ENCODE data around the gene HEXD. TPM values are rescaled to one million over a fixed set of nuclear protein-coding genes. Genes with fewer than 3 reads are reported as not detected.

Gene HEXD
- polyA plus RNA-seq, 3 donors, result 8.9 to 61.5 (median 12.7) TPM

GRCh38 chr17:82412535-82413520 is 5.3 kb upstream of the HEXD start:
- 92% methylated on average over 18 of the region's 29 CpGs for WGBS (ENCODE audit: insufficient coverage)
- no peak overlapping the region for H2AFZ ChIP-seq (ENCODE audit: insufficient read depth, low read depth, low read length, poor library complexity, severe bottlenecking)
- Mint-ChIP-seq H3K27me3 (ENCODE audit: low read depth in 3 of 3) (peaks cover 0 to 4% (median 1%) of the 10 kb centered on the region in 3 donors), H3K4me3 (no peak overlapping the region), H3K27ac (peak overlapping the region in 1 of 7 donors; percentile 19), H3K9me3 (no peaks in the 10 kb centered on the region), H3K4me1 (peaks cover 17% of the 10 kb centered on the region), H3K36me3 (peaks cover 22 to 27% of the 10 kb centered on the region in 2 donors)
- intact Hi-C loops (cut with micrococcal nuclease), result loop anchor here (5.0 kb wide), 1 partner anchor 61 kb away; no protein-coding TSS in a partner anchor
- no peak overlapping the region for H3K9ac ChIP-seq (ENCODE audit: insufficient read depth, low read length, poor library complexity, severe bottlenecking)
- no peaks in the 10 kb centered on the region for H3K9me3 ChIP-seq (replicated peaks in 1 of 2; ENCODE audit: control insufficient read depth in 1 of 2, insufficient read depth in 1 of 2, low read length in 2 of 2)
- H4K20me1 ChIP-seq (ENCODE audit: insufficient read depth, low read length), result peaks cover 49% of the 10 kb centered on the region
- peaks cover 0 to 28% of the 10 kb centered on the region in 2 donors for H3K36me3 ChIP-seq (replicated peaks in 1 of 2; ENCODE audit: control insufficient read depth in 1 of 2, insufficient read depth in 2 of 2, low read length in 2 of 2)
- H3K4me1 ChIP-seq (ENCODE audit: control insufficient read depth in 1 of 2, insufficient read depth in 2 of 2, low read length in 2 of 2), result peaks cover 5 to 8% of the 10 kb centered on the region in 2 donors
- no peak for DNase-seq
- H3K27ac ChIP-seq (ENCODE audit: low read depth in 1 of 2, low read length in 2 of 2), result no peak overlapping the region
- H3K27me3 ChIP-seq (ENCODE audit: control insufficient read depth in 2 of 2, insufficient read depth in 2 of 2, low read length in 2 of 2), result no peaks in the 10 kb centered on the region
- TF ChIP-seq CTCF (IDR thresholded peaks at IDR 0.05), result no peak
- no peak overlapping the region for H3K4me2 ChIP-seq (replicated peaks; ENCODE audit: extremely low read depth, low read length, poor library complexity, severe bottlenecking)
- no peaks in the 10 kb centered on the region for H3K79me2 ChIP-seq (ENCODE audit: insufficient read depth, low read length)
- no peak overlapping the region for H3K4me3 ChIP-seq (replicated peaks in 1 of 3; ENCODE audit: low read depth in 2 of 3, low read length in 3 of 3)

GRCh38 chr17:82414548-82415281 is 3.4 kb upstream of the HEXD start:
- Mint-ChIP-seq H3K4me1 (peaks cover 20% of the 10 kb centered on the region), H3K27ac (no peak overlapping the region), H3K4me3 (peak overlapping the region in 1 of 2 donors; percentile 19), H3K9me3 (no peaks in the 10 kb centered on the region), H3K36me3 (peaks cover 15 to 16% of the 10 kb centered on the region in 2 donors), H3K27me3 (ENCODE audit: low read depth in 3 of 3) (peaks cover 0 to 1% (median 1%) of the 10 kb centered on the region in 3 donors)
- Histone ChIP-seq H3K27me3 (ENCODE audit: control insufficient read depth in 2 of 2, insufficient read depth in 2 of 2, low read length in 2 of 2) (no peaks in the 10 kb centered on the region), H3K79me2 (ENCODE audit: insufficient read depth, low read length) (peaks cover 11% of the 10 kb centered on the region), H3K4me3 (replicated peaks in 1 of 3; ENCODE audit: low read depth in 2 of 3, low read length in 3 of 3) (no peak overlapping the region), H3K4me2 (replicated peaks; ENCODE audit: extremely low read depth, low read length, poor library complexity, severe bottlenecking) (peak overlapping the region; percentile 50), H3K9ac (ENCODE audit: insufficient read depth, low read length, poor library complexity, severe bottlenecking) (no peak overlapping the region), H3K4me1 (ENCODE audit: control insufficient read depth in 1 of 2, insufficient read depth in 2 of 2, low read length in 2 of 2) (peaks cover 18 to 21% of the 10 kb centered on the region in 2 donors), H3K9me3 (replicated peaks in 1 of 2; ENCODE audit: control insufficient read depth in 1 of 2, insufficient read depth in 1 of 2, low read length in 2 of 2) (no peaks in the 10 kb centered on the region), H2AFZ (ENCODE audit: insufficient read depth, low read depth, low read length, poor library complexity, severe bottlenecking) (no peak overlapping the region), H4K20me1 (ENCODE audit: insufficient read depth, low read length) (peaks cover 56% of the 10 kb centered on the region), H3K36me3 (replicated peaks in 1 of 2; ENCODE audit: control insufficient read depth in 1 of 2, insufficient read depth in 2 of 2, low read length in 2 of 2) (peaks cover 0 to 11% of the 10 kb centered on the region in 2 donors), H3K27ac (ENCODE audit: low read depth in 1 of 2, low read length in 2 of 2) (no peak overlapping the region)
- 10% methylated on average over 30 of the region's 38 CpGs for whole genome bisulfite sequencing (ENCODE audit: insufficient coverage)
- DNase-seq, result peak; percentile 42 to 51 (median 43)
- intact Hi-C loops (cut with micrococcal nuclease), result loop anchor here (5.0 kb wide), 1 partner anchor 62 kb away; no protein-coding TSS in a partner anchor
- TF ChIP-seq CTCF (IDR thresholded peaks at IDR 0.05), result peak; percentile 78
